ENCODE data around the gene NASP.

DNA sequence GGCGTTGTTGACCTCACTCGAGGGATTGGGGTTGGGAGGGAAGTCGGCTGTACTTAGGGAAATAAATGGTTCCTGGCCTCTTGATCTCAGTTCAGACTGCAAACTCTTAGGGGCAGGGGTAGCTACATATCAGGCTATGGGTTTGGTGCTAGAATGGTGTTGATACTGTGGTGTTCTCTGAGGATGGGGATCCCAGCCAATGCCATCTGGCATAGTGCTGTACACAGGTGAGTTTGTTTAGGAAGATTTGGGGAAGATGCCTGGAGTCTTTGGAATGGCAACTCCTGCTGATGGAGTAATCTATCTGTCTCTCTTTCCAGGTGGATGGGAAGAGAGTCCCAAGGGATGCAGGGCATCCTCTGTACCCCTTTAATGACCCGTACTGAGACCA lies 14.3 kb upstream of the NASP start:
- no peak for TF ChIP-seq POLR2A (IDR thresholded peaks at IDR 0.05)
- TF ChIP-seq, protein P1, sequence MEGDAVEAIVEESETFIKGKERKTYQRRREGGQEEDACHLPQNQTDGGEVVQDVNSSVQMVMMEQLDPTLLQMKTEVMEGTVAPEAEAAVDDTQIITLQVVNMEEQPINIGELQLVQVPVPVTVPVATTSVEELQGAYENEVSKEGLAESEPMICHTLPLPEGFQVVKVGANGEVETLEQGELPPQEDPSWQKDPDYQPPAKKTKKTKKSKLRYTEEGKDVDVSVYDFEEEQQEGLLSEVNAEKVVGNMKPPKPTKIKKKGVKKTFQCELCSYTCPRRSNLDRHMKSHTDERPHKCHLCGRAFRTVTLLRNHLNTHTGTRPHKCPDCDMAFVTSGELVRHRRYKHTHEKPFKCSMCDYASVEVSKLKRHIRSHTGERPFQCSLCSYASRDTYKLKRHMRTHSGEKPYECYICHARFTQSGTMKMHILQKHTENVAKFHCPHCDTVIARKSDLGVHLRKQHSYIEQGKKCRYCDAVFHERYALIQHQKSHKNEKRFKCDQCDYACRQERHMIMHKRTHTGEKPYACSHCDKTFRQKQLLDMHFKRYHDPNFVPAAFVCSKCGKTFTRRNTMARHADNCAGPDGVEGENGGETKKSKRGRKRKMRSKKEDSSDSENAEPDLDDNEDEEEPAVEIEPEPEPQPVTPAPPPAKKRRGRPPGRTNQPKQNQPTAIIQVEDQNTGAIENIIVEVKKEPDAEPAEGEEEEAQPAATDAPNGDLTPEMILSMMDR (IDR thresholded peaks at IDR 0.05) = no peak
